Gastroesophageal sphincter (tissue), 3 donors: Measurements from ENCODE around the gene RUNX2.

Source experiments
- CTCF ChIP-seq, 4 experiments: fragments of 200-600 bp in 2 of 4; fragments of 450-650 bp in 2 of 4; sonication (generic) in 1 of 4; IDR thresholded peaks; one replicate each; pipeline ENCODE4 v1.5.1; 2017 to 2019; ENCODE audit warnings: antibody characterized with exemption in 4 of 4, mild to moderate bottlenecking in 2 of 4, moderate library complexity in 2 of 4
- EP300 ChIP-seq: sonication (generic); formaldehyde crosslinking; IDR thresholded peaks from one replicate; pipeline ENCODE4 v1.6.1; 2017; ENCODE audit warnings: antibody characterized with exemption, mild to moderate bottlenecking
- POLR2A ChIP-seq, 2 donors: fragments of 450-650 bp; IDR thresholded peaks; one replicate each; pipeline ENCODE4 v1.6.1; 2017; ENCODE audit warnings: antibody characterized with exemption in 2 of 2, mild to moderate bottlenecking in 2 of 2, moderate library complexity in 1 of 2
- POLR2AphosphoS5 ChIP-seq: sonication (generic); formaldehyde crosslinking; IDR thresholded peaks from one replicate; pipeline ENCODE4 v1.6.1; 2017; ENCODE audit warnings: antibody characterized with exemption

DNA sequence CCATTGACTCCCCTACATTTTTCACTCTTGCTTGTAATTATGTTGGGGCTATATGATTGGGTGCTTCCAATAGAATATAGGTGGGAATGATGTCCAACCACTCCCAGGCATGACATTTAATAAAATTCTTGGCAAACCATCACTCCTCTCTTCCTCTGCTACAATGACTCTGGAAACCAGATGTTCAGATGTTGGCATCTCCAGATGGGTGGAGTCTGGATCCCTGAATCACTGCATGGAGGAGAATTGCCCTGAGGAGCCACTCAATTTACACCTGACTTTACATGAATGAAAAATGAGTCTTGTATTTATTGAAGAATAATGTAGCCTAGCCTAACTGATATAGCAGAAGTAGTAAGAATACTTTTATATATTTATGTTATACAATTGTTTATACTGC lies 356.3 kb downstream of the RUNX2 start:
- TF ChIP-seq CTCF (IDR thresholded peaks at IDR 0.05) (no peak), POLR2AphosphoS5 (no peak), EP300 (no peak), POLR2A (IDR thresholded peaks at IDR 0.05) (no peak)
